Endothelial cell of umbilical vein (primary cell): ENCODE measurements around the gene AMPH.

Source experiments
- CTCF ChIP-seq, 2 donors: IDR thresholded peaks; 1 replicate in 1 of 2; 2 replicates in 1 of 2; pipeline ENCODE4 v1.5.1; 2011; ENCODE audit warnings: low read length in 2 of 2, mild to moderate bottlenecking in 2 of 2, moderate library complexity in 2 of 2, control low read depth in 1 of 2, inconsistent platforms in 1 of 2, low read depth in 1 of 2; ENCODE audit not compliant: insufficient read depth in 1 of 2; ENCODE audit errors: extremely low read depth in 1 of 2
- EZH2 ChIP-seq: IDR thresholded peaks from 2 replicates; pipeline ENCODE4 v1.6.1; 2012; ENCODE audit warnings: borderline replicate concordance, low read depth, mild to moderate bottlenecking, moderate library complexity, low read length, inconsistent platforms; ENCODE audit not compliant: severe bottlenecking
- FOS ChIP-seq: IDR thresholded peaks from 2 replicates; pipeline ENCODE4 v1.6.1; 2011; ENCODE audit warnings: mild to moderate bottlenecking, low read length, moderate library complexity, borderline replicate concordance; ENCODE audit not compliant: insufficient read depth
- GATA2 ChIP-seq: IDR thresholded peaks from 2 replicates; pipeline ENCODE4 v1.7.0; 2011; ENCODE audit warnings: low read depth, mild to moderate bottlenecking, moderate library complexity, mixed read lengths, low read length; ENCODE audit not compliant: insufficient read length, insufficient read depth
- JUN ChIP-seq: IDR thresholded peaks from 2 replicates; pipeline ENCODE4 v1.6.1; 2011; ENCODE audit warnings: borderline replicate concordance, low read depth; ENCODE audit not compliant: insufficient read length, insufficient read depth
- POLR2A ChIP-seq: IDR thresholded peaks from 2 replicates; pipeline ENCODE4 v1.6.1; 2012; ENCODE audit warnings: low read depth, mild to moderate bottlenecking, control low read depth, low read length
- POLR2AphosphoS5 ChIP-seq: IDR thresholded peaks from 2 replicates; pipeline ENCODE4 v1.6.1; 2012; ENCODE audit warnings: low read depth, mild to moderate bottlenecking, control low read depth, low read length, moderate library complexity; ENCODE audit not compliant: insufficient read depth

DNA sequence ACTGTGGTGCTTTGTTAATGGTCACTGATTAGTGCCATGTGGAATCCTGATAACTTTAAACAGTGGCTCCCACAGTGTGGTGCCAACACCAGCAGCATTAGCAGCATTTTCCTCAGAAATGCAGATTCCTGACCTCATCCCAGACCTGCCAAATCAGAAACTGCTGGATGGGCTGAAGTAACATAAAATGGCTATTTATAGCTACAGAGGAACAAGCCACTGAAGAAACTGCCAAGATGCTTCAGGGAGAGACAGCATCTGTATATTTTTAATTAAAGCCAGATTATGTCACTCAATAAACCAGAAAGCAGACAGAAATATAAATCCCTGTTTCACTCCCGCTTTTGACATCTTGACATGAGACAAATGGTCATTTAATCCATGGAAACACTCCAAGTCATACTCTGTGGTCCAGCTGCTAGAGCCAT lies 178.5 kb downstream of the AMPH start:
- TF ChIP-seq EZH2 (no peak), CTCF (IDR thresholded peaks at IDR 0.05; ENCODE audit: extremely low read depth in 1 of 2, insufficient read depth in 1 of 2, low read depth in 1 of 2, low read length in 2 of 2) (no peak), POLR2AphosphoS5 (no peak), GATA2 (no peak), POLR2A (no peak), JUN (no peak), FOS (no peak)
